Measurements from ENCODE around the gene EXOSC3. TPM values are rescaled to one million over a fixed set of nuclear protein-coding genes. Genes with fewer than 3 reads are reported as not detected.
A peak's percentile ranks its signal among the peaks of the same experiment; 100 is the strongest.

Gene EXOSC3
- total and polyA plus RNA-seq, 9 of the 15 experiments (the other 6 are each of a cell fraction or from before 2014, with no cell fraction given): 18.5 to 266 (median 114) TPM

GRCh38 chr9:37801959-37802711, 17.3 kb upstream of the EXOSC3 start (continued):
- no peak for TF ChIP-seq ZBTB40 (IDR thresholded peaks at IDR 0.05)
- no peak for TF ChIP-seq ZBTB40 (CRISPR knock-in tag; IDR thresholded peaks at IDR 0.05)
- 0 out of 2 replicates have a peak, but pooled peaks have one; percentile 10 for TF ChIP-seq EP400 (IDR thresholded peaks at IDR 0.05)
- TF ChIP-seq MAFF (IDR thresholded peaks at IDR 0.05; ENCODE audit: low read length): no peak
- no peak for TF ChIP-seq MTA3 (IDR thresholded peaks at IDR 0.05; ENCODE audit: borderline replicate concordance)
- TF ChIP-seq TEAD4 (IDR thresholded peaks at IDR 0.05; ENCODE audit: low read length): no peak
- no peak for TF ChIP-seq TEAD4 (CRISPR knock-in tag; IDR thresholded peaks at IDR 0.05; ENCODE audit: borderline replicate concordance)
- no peak for TF ChIP-seq NRF1 (conservative IDR thresholded peaks at IDR 0.05 in 1 of 2, IDR thresholded peaks at IDR 0.05 in 1 of 2)
- 0 out of 2 replicates have a peak, but pooled peaks have one; percentile 20 for TF ChIP-seq SMARCA4 (IDR thresholded peaks at IDR 0.05)
- no peak for TF ChIP-seq GABPA (tag; conservative IDR thresholded peaks at IDR 0.05; ENCODE audit: low read depth)
- no peak for TF ChIP-seq POLR2AphosphoS5 (IDR thresholded peaks at IDR 0.05; ENCODE audit: control insufficient read depth, insufficient read depth, low read depth, low read length)
- no peak for TF ChIP-seq HLTF (IDR thresholded peaks at IDR 0.05)
- TF ChIP-seq IRF2 (CRISPR knock-in tag; IDR thresholded peaks at IDR 0.05): no peak
- TF ChIP-seq RCOR1 (IDR thresholded peaks at IDR 0.05; ENCODE audit: borderline replicate concordance in 1 of 2, low read depth in 2 of 2, low read length in 2 of 2): no peak
- 0 out of 2 replicates have a peak, but pooled peaks have one; percentile 18 for TF ChIP-seq MTA1 (IDR thresholded peaks at IDR 0.05; ENCODE audit: borderline replicate concordance)
- no peak for TF ChIP-seq ZBTB43 (CRISPR knock-in tag; IDR thresholded peaks at IDR 0.05)
- peak; percentile 34; the same call in 1 of the 2 replicates for TF ChIP-seq ARID2 (IDR thresholded peaks at IDR 0.05)

Measured in K562 (cell line).